Lower leg skin (tissue), 4 donors: ENCODE measurements around the gene KLHL35. TPM values are rescaled to one million over a fixed set of nuclear protein-coding genes. Genes with fewer than 3 reads are reported as not detected.

Experiments
- DNase-seq, 2 donors: peaks; one replicate each; pipeline ENCODE4 v3.0.0-alpha.2; 2019; ENCODE audit warnings: low spot score in 2 of 2
- H3K4me3 ChIP-seq: fragments of 200-600 bp; sonication (generic); 2 replicates; pipeline ENCODE4 v1.5.1; 2017; ENCODE audit warnings: mild to moderate bottlenecking, low read depth; ENCODE audit not compliant: poor library complexity, severe bottlenecking
- POLR2A ChIP-seq, 2 donors: fragments of 450-650 bp; IDR thresholded peaks; one replicate each; pipeline ENCODE4 v1.6.1; 2016 to 2017; ENCODE audit warnings: antibody characterized with exemption in 2 of 2, mild to moderate bottlenecking in 1 of 2, moderate library complexity in 1 of 2
- WGBS, 2 donors: methylation state at CpG; one replicate each; pipeline ENCODE4 v1.1.5; 2018; 5-methylcytosine and 5-hydroxymethylcytosine counted together
- intact Hi-C: fragments of 100-400 bp; cut with DNase I; formaldehyde crosslinking; loops from one replicate; pipeline ENCODE4 v1.15.0; 2023; ENCODE audit warnings: low total_unique reads
- total RNA-seq, 4 donors: library from RNA; depleted of rRNA; stranded (reverse); fragments of >200 nt; gene quantifications; one replicate each; pipeline ENCODE4 v1.1.0, GENCODE V29; 2016
- TF ChIP-seq, protein P1 (sequence below), 3 donors: fragments of 450-650 bp; IDR thresholded peaks; one replicate each; pipeline ENCODE4 v1.5.1; 2016; ENCODE audit warnings: antibody characterized with exemption in 3 of 3, mild to moderate bottlenecking in 3 of 3, moderate library complexity in 2 of 3

Gene KLHL35
- total RNA-seq, 4 donors from 2014 or later = 1.0 to 4.3 (median 3.8) TPM; not detected in 1

DNA sequence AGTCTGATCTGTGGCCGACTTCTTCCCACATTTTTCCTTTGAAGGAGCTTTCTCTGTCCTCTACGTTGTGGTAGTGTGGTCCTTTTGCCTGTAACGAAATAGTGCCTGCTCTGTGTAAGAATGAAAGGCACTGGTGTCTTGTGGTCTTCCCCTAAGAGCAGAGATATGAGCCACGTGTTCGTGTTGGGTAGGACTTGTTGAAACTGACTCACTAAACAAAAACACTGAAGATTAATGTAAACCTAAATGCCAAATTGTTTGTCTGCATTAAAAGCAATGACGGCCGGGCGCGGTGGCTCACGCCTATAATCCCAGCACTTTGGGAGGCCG is 43.8 kb downstream of the KLHL35 start:
- TF ChIP-seq POLR2A (IDR thresholded peaks at IDR 0.05) = no peak
- TF ChIP-seq, protein P1, sequence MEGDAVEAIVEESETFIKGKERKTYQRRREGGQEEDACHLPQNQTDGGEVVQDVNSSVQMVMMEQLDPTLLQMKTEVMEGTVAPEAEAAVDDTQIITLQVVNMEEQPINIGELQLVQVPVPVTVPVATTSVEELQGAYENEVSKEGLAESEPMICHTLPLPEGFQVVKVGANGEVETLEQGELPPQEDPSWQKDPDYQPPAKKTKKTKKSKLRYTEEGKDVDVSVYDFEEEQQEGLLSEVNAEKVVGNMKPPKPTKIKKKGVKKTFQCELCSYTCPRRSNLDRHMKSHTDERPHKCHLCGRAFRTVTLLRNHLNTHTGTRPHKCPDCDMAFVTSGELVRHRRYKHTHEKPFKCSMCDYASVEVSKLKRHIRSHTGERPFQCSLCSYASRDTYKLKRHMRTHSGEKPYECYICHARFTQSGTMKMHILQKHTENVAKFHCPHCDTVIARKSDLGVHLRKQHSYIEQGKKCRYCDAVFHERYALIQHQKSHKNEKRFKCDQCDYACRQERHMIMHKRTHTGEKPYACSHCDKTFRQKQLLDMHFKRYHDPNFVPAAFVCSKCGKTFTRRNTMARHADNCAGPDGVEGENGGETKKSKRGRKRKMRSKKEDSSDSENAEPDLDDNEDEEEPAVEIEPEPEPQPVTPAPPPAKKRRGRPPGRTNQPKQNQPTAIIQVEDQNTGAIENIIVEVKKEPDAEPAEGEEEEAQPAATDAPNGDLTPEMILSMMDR (IDR thresholded peaks at IDR 0.05) = no peak
- intact Hi-C loops = loop anchor here (5.0 kb wide), 2 partner anchors 112 to 143 kb away; no protein-coding TSS in a partner anchor
- 75 to 80% methylated on average over 11 of the region's 11 CpGs for WGBS, 2 donors
- no peak for DNase-seq
- no peak overlapping the region for H3K4me3 ChIP-seq

GRCh38 chr11:75388386-75389275 is 44.4 kb downstream of the KLHL35 start:
- H3K4me3 ChIP-seq = no peak overlapping the region
- intact Hi-C loops = loop anchor here (5.0 kb wide), 2 partner anchors 111 to 144 kb away; no protein-coding TSS in a partner anchor
- 24 to 26% methylated on average over 9 of the region's 9 CpGs for WGBS, 2 donors
- peak; percentile 68 to 91 for DNase-seq
- TF ChIP-seq POLR2A (IDR thresholded peaks at IDR 0.05) = no peak
- TF ChIP-seq, protein P1 (IDR thresholded peaks at IDR 0.05) = peak in 1 of 3 donors; percentile 61

DNA sequence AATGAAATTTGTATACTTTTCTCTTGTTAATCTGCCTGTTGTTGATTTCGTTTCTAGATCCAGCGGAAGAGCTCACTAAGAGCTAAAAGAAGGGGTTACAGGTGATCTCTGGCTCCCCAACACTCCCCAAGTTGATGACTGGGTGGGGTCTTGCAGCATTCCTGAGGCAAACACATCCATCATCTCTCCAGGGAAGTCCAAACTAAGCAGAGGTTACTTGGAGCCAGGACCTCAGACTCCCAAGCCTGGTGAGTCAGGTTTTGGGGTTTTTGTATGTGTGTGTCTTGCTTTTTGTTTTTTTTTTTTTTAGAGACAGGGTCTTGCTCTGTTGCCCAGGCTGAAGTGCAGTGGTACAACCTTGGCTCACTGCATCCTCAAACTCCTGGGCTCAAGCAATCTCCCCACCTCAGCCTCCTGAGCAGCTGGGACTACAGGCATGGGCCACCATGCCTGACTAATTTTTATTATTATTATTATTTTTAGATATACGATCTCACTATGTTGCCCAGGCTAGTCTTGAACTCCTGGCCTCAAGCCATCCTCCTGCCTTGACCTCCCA is 45.2 kb downstream of the KLHL35 start:
- TF ChIP-seq, protein P1 (IDR thresholded peaks at IDR 0.05) = no peak
- no peak for TF ChIP-seq POLR2A (IDR thresholded peaks at IDR 0.05)
- no peak for DNase-seq
- no peak overlapping the region for H3K4me3 ChIP-seq
- intact Hi-C loops = loop anchor here (5.0 kb wide), 2 partner anchors 111 to 144 kb away; no protein-coding TSS in a partner anchor
- 58 to 74% methylated on average over 3 of the region's 3 CpGs for WGBS, 2 donors

DNA sequence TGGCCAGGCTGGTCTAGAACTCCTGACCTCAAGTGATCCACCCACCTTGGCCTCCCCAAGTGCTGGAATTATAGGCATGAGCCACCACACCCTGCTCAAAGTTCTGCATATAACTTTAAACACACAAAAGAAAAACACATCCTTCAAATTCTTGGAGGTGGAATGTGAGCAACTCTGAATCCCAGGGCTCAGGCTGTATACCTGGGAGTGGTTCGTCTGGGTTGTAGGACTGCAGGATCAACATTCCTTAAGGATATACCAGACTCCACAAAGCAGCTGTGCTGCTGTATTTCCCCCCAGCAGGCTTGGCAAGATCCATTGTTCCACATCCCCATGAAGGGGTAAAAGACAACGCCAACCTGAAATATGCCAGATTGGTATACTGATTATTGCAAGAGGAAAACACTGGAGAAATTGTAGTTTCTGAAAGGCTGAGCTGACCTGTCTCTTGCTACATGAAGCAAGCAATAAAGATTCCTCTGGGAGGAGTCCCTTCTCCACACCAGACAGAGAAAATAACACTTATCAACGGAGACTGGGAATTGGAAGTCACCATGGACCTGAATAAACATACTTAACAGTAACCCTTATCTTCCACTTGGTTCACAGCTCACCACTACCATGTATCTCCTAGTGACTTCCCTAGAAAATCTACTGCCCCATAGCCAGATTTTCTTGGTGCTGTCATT is 45.9 kb downstream of the KLHL35 start:
- DNase-seq = no peak
- TF ChIP-seq POLR2A (IDR thresholded peaks at IDR 0.05) = no peak
- TF ChIP-seq, protein P1 (IDR thresholded peaks at IDR 0.05) = no peak
- intact Hi-C loops = loop anchor here (5.0 kb wide), 2 partner anchors 110 to 145 kb away; no protein-coding TSS in a partner anchor
- H3K4me3 ChIP-seq = no peak overlapping the region
- WGBS, 2 donors = 30 to 46% methylated on average over 3 of the region's 3 CpGs

GRCh38 chr11:75384438-75385080 is 48.4 kb downstream of the KLHL35 start:
- H3K4me3 ChIP-seq = no peak overlapping the region
- peak; percentile 60 to 95 for DNase-seq
- intact Hi-C loops = loop anchor here (5.0 kb wide), 3 partner anchors 57 to 148 kb away; no protein-coding TSS in a partner anchor
- WGBS, 2 donors = 23 to 25% methylated on average over 24 of the region's 24 CpGs
- TF ChIP-seq, protein P1 (IDR thresholded peaks at IDR 0.05) = peak in 1 of 3 donors; percentile 94
- no peak for TF ChIP-seq POLR2A (IDR thresholded peaks at IDR 0.05)
